Neural cell (in vitro differentiated cells): ENCODE data around the gene CARD6.

Source experiments
- CTCF ChIP-seq: fragments of 450-650 bp; IDR thresholded peaks from 2 replicates; pipeline ENCODE4 v1.5.1; 2014; ENCODE audit warnings: antibody characterized with exemption, mild to moderate bottlenecking, moderate library complexity; ENCODE audit not compliant: poor library complexity, severe bottlenecking
- EP300 ChIP-seq: fragments of 450-650 bp; conservative IDR thresholded peaks from 2 replicates; pipeline ENCODE4 v1.6.1; 2014; ENCODE audit warnings: antibody characterized with exemption, mild to moderate bottlenecking, moderate library complexity; ENCODE audit not compliant: poor library complexity, severe bottlenecking
- EZH2 ChIP-seq: fragments of 200-600, 300-800 bp; shearing (Covaris generic), sonication (generic); IDR thresholded peaks from 2 replicates; pipeline ENCODE4 v1.6.1; 2014; ENCODE audit warnings: antibody characterized with exemption, low read length, borderline replicate concordance, mild to moderate bottlenecking; ENCODE audit not compliant: insufficient read depth, poor library complexity, severe bottlenecking
- MXI1 ChIP-seq: fragments of 450-650 bp; conservative IDR thresholded peaks from 2 replicates; pipeline ENCODE4 v1.6.1; 2014; ENCODE audit warnings: antibody characterized with exemption, mild to moderate bottlenecking; ENCODE audit not compliant: poor library complexity, severe bottlenecking
- REST ChIP-seq: IDR thresholded peaks from 2 replicates; pipeline ENCODE4 v1.6.1; 2012; ENCODE audit warnings: borderline replicate concordance

- TF ChIP-seq CTCF (no peak), REST (no peak), EP300 (no peak), EZH2 (no peak), MXI1 (no peak)
Observed at GRCh38 chr5:40866844-40867243, 25.7 kb downstream of the CARD6 start.
